HepG2 (cell line): Measurements from ENCODE around the gene MEI1. TPM values are rescaled to one million over a fixed set of nuclear protein-coding genes. Genes with fewer than 3 reads are reported as not detected.

Source experiments
- BRCA1 ChIP-seq: sonication (generic); formaldehyde crosslinking; IDR thresholded peaks from 2 replicates; pipeline ENCODE4 v1.4.0; 2020; ENCODE audit warnings: missing genetic modification reagents
- HOXA3 ChIP-seq: sonication (generic); formaldehyde crosslinking; IDR thresholded peaks from 2 replicates; pipeline ENCODE4 v1.5.0; 2020; ENCODE audit warnings: missing genetic modification reagents
- JUN ChIP-seq: sonication (generic); formaldehyde crosslinking; IDR thresholded peaks from 2 replicates; pipeline ENCODE4 v1.4.0; 2020; ENCODE audit warnings: mild to moderate bottlenecking, missing genetic modification reagents
- KDM5B ChIP-seq: sonication (generic); formaldehyde crosslinking; IDR thresholded peaks from 2 replicates; pipeline ENCODE4 v1.4.0; 2020; ENCODE audit warnings: missing genetic modification reagents, mild to moderate bottlenecking, borderline replicate concordance
- LRRFIP1 ChIP-seq: sonication (generic); formaldehyde crosslinking; conservative IDR thresholded peaks from 2 replicates; pipeline ENCODE4 v1.4.0; 2020; ENCODE audit warnings: missing genetic modification reagents
- NFIB ChIP-seq: sonication (generic); formaldehyde crosslinking; IDR thresholded peaks from 2 replicates; pipeline ENCODE4 v1.9.0; 2021; ENCODE audit warnings: missing genetic modification reagents, mild to moderate bottlenecking, borderline replicate concordance
- NFKBIZ ChIP-seq: IDR thresholded peaks from 2 replicates; pipeline ENCODE4 v1.6.1; 2018; ENCODE audit warnings: missing genetic modification reagents, missing compliant biosample characterization
- NFRKB ChIP-seq: fragments of 450-650 bp; IDR thresholded peaks from 2 replicates; pipeline ENCODE4 v1.6.1; 2017
- PAX8 ChIP-seq: sonication (generic); formaldehyde crosslinking; IDR thresholded peaks from 2 replicates; pipeline ENCODE4 v1.8.0; 2022; ENCODE audit warnings: mild to moderate bottlenecking, missing genetic modification reagents, borderline replicate concordance
- POLR2AphosphoS2 ChIP-seq: IDR thresholded peaks from 2 replicates; pipeline ENCODE4 v1.6.1; 2011; ENCODE audit warnings: low read depth, low read length, improper control_type of control experiment
- PRMT3 ChIP-seq: sonication (generic); formaldehyde crosslinking; IDR thresholded peaks from 2 replicates; pipeline ENCODE4 v1.8.1; 2022; ENCODE audit warnings: low read depth, mild to moderate bottlenecking, moderate library complexity, missing genetic modification reagents, borderline replicate concordance
- TCF12 ChIP-seq, 2 experiments: fragments of 450-650 bp in 1 of 2; sonication (generic) in 1 of 2; formaldehyde crosslinking in 1 of 2; IDR thresholded peaks; 2 replicates each; pipeline versions ENCODE4 v1.6.1 to v1.8.0; 2017 to 2022; ENCODE audit warnings: antibody characterized with exemption in 1 of 2, mild to moderate bottlenecking in 1 of 2, missing genetic modification reagents in 1 of 2, moderate library complexity in 1 of 2
- ZNF343 ChIP-seq: sonication (generic); formaldehyde crosslinking; IDR thresholded peaks from 2 replicates; pipeline ENCODE4 v1.4.0; 2020; ENCODE audit warnings: mild to moderate bottlenecking, missing genetic modification reagents
- ZNF460 ChIP-seq: sonication (generic); formaldehyde crosslinking; IDR thresholded peaks from 2 replicates; pipeline ENCODE4 v1.5.1; 2020; ENCODE audit warnings: missing genetic modification reagents, mild to moderate bottlenecking, borderline replicate concordance
- ZNF879 ChIP-seq: sonication (generic); formaldehyde crosslinking; IDR thresholded peaks from 2 replicates; pipeline ENCODE4 v1.8.1; 2023; ENCODE audit warnings: missing genetic modification reagents
- polyA plus RNA-seq, 8 experiments: library from polyadenylated mRNA; depleted of rRNA in 3 of 8; stranded (reverse) in 7 of 8; unstranded in 1 of 8; fragments of >200 nt; fragmentation: Illumina TruSeq in 4 of 8; extraction: Trizol in 4 of 8; gene quantifications; 2 replicates each; pipeline versions ENCODE4 v1.2.1 to v1.2.3, GENCODE V29; 2011 to 2016; ENCODE audit warnings: low read depth in 4 of 8, missing spikeins in 1 of 8, mixed read lengths in 1 of 8; ENCODE audit not compliant: insufficient read depth in 1 of 8
- total RNA-seq, 5 experiments: library from RNA; depleted of rRNA; stranded (reverse); fragments of >200 nt; fragmentation: Illumina TruSeq; extraction: Trizol; gene quantifications; 2 replicates each; pipeline ENCODE4 v1.2.3, GENCODE V29; 2016; ENCODE audit warnings: low read depth in 1 of 5
- TF ChIP-seq, protein P1 (sequence below): sonication (generic); formaldehyde crosslinking; IDR thresholded peaks from 2 replicates; pipeline ENCODE4 v1.4.0; 2020; ENCODE audit warnings: mild to moderate bottlenecking, missing genetic modification reagents
- TF ChIP-seq, protein P2 (sequence below): sonication (generic); formaldehyde crosslinking; conservative IDR thresholded peaks from 2 replicates; pipeline ENCODE4 v1.8.0; 2022; ENCODE audit warnings: missing genetic modification reagents
- TF ChIP-seq, protein P3 (sequence below): sonication (generic); formaldehyde crosslinking; IDR thresholded peaks from 2 replicates; pipeline ENCODE4 v1.5.0; 2020; ENCODE audit warnings: missing genetic modification reagents
- TF ChIP-seq, protein P4 (sequence below): fragments of 450-650 bp; IDR thresholded peaks from 2 replicates; pipeline ENCODE4 v1.6.1; 2017; ENCODE audit warnings: mild to moderate bottlenecking

MEI1 gene
- total and polyA plus RNA-seq, 2 of the 13 experiments (the other 11 are each of a cell fraction or from before 2014, with no cell fraction given) = 0.75 to 1.9 TPM

DNA sequence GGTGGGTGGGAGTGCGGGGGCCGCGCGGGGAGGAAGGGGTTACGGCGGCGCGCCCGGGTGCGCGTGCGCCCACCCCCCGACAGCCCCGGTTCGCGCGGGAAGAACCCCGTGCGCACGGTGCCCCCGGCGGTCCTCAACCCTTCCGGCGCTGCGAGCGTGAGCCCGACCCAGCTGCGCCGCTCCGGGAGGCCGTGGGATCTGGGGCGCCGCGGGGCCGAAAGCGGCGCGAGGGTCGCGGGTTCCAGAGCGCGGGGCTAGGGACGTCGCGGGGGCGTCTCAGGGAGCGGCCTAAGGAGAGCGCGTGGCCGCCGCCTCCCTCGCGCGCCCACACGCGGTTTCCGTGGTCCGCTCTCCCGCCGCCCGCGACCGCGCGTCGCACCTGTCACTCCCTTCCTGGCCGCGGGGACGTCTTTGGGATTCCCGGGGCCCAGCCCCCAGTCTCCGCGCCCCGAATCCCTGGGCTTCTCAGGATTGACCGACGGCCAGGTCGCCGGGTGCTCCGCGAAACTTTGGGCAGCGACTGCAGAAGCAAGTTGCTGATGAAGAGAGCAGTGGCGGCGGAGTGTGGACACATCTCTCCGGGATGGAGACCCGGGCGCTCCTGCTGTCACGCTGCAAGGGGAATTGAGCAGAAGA, 134.2 kb downstream of the MEI1 start (continued):
- TF ChIP-seq, protein P1, sequence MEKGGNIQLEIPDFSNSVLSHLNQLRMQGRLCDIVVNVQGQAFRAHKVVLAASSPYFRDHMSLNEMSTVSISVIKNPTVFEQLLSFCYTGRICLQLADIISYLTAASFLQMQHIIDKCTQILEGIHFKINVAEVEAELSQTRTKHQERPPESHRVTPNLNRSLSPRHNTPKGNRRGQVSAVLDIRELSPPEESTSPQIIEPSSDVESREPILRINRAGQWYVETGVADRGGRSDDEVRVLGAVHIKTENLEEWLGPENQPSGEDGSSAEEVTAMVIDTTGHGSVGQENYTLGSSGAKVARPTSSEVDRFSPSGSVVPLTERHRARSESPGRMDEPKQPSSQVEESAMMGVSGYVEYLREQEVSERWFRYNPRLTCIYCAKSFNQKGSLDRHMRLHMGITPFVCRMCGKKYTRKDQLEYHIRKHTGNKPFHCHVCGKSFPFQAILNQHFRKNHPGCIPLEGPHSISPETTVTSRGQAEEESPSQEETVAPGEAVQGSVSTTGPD (CRISPR knock-in tag) = no peak
- TF ChIP-seq, protein P2, sequence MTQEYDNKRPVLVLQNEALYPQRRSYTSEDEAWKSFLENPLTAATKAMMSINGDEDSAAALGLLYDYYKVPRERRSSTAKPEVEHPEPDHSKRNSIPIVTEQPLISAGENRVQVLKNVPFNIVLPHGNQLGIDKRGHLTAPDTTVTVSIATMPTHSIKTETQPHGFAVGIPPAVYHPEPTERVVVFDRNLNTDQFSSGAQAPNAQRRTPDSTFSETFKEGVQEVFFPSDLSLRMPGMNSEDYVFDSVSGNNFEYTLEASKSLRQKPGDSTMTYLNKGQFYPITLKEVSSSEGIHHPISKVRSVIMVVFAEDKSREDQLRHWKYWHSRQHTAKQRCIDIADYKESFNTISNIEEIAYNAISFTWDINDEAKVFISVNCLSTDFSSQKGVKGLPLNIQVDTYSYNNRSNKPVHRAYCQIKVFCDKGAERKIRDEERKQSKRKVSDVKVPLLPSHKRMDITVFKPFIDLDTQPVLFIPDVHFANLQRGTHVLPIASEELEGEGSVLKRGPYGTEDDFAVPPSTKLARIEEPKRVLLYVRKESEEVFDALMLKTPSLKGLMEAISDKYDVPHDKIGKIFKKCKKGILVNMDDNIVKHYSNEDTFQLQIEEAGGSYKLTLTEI (CRISPR knock-in tag) = no peak
- TF ChIP-seq TCF12 (IDR thresholded peaks at IDR 0.05) (no peak), TCF12 (CRISPR knock-in tag; IDR thresholded peaks at IDR 0.05) (no peak), PAX8 (CRISPR knock-in tag) (no peak), JUN (no peak), KDM5B (CRISPR knock-in tag) (peak; percentile 56; the same call in 1 of the 2 replicates), PRMT3 (CRISPR knock-in tag) (0 out of 2 replicates have a peak, but pooled peaks have one; percentile 45), ZNF879 (CRISPR knock-in tag) (no peak; the same call in 1 of the 2 replicates), NFKBIZ (CRISPR knock-in tag) (no peak), POLR2AphosphoS2 (0 out of 2 replicates have a peak, but pooled peaks have one; percentile 3), BRCA1 (CRISPR knock-in tag) (no peak), LRRFIP1 (CRISPR knock-in tag) (no peak), HOXA3 (CRISPR knock-in tag) (peak; percentile 12), ZNF460 (CRISPR knock-in tag) (no peak), NFRKB (no peak), NFIB (CRISPR knock-in tag) (no peak), ZNF343 (peak; percentile 51)
- TF ChIP-seq, protein P3, sequence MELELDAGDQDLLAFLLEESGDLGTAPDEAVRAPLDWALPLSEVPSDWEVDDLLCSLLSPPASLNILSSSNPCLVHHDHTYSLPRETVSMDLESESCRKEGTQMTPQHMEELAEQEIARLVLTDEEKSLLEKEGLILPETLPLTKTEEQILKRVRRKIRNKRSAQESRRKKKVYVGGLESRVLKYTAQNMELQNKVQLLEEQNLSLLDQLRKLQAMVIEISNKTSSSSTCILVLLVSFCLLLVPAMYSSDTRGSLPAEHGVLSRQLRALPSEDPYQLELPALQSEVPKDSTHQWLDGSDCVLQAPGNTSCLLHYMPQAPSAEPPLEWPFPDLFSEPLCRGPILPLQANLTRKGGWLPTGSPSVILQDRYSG (CRISPR knock-in tag) = 0 out of 2 replicates have a peak, but pooled peaks have one; percentile 20
- TF ChIP-seq, protein P4, sequence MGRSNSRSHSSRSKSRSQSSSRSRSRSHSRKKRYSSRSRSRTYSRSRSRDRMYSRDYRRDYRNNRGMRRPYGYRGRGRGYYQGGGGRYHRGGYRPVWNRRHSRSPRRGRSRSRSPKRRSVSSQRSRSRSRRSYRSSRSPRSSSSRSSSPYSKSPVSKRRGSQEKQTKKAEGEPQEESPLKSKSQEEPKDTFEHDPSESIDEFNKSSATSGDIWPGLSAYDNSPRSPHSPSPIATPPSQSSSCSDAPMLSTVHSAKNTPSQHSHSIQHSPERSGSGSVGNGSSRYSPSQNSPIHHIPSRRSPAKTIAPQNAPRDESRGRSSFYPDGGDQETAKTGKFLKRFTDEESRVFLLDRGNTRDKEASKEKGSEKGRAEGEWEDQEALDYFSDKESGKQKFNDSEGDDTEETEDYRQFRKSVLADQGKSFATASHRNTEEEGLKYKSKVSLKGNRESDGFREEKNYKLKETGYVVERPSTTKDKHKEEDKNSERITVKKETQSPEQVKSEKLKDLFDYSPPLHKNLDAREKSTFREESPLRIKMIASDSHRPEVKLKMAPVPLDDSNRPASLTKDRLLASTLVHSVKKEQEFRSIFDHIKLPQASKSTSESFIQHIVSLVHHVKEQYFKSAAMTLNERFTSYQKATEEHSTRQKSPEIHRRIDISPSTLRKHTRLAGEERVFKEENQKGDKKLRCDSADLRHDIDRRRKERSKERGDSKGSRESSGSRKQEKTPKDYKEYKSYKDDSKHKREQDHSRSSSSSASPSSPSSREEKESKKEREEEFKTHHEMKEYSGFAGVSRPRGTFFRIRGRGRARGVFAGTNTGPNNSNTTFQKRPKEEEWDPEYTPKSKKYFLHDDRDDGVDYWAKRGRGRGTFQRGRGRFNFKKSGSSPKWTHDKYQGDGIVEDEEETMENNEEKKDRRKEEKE = no peak
